Osteocyte (in vitro differentiated cells): Measurements from ENCODE around the gene ATOX1. TPM values are rescaled to one million over a fixed set of nuclear protein-coding genes. Genes with fewer than 3 reads are reported as not detected.
A peak's percentile ranks its signal among the peaks of the same experiment; 100 is the strongest.

Experiments used
- DNase-seq: peaks from one replicate; pipeline ENCODE4 v3.0.0; 2021; ENCODE audit warnings: mixed read lengths; ENCODE audit not compliant: unreplicated experiment; ENCODE audit errors: extremely low spot score
- H3K27ac Mint-ChIP-seq: one replicate; pipeline ENCODE4 v1.8.0; 2021; ENCODE audit warnings: mild to moderate bottlenecking, mixed read lengths; ENCODE audit not compliant: unreplicated experiment
- H3K27me3 Mint-ChIP-seq: one replicate; pipeline ENCODE4 v1.8.0; 2021; ENCODE audit warnings: mixed read lengths; ENCODE audit not compliant: unreplicated experiment
- H3K36me3 Mint-ChIP-seq: one replicate; pipeline ENCODE4 v1.8.0; 2021; ENCODE audit warnings: mixed read lengths; ENCODE audit not compliant: unreplicated experiment
- H3K4me1 Mint-ChIP-seq: one replicate; pipeline ENCODE4 v1.8.0; 2021; ENCODE audit warnings: mixed read lengths; ENCODE audit not compliant: unreplicated experiment
- H3K4me3 Mint-ChIP-seq: one replicate; pipeline ENCODE4 v1.8.0; 2021; ENCODE audit warnings: mild to moderate bottlenecking, moderate library complexity, mixed read lengths; ENCODE audit not compliant: unreplicated experiment
- H3K9me3 Mint-ChIP-seq: one replicate; pipeline ENCODE4 v1.8.0; 2021; ENCODE audit warnings: mixed read lengths; ENCODE audit not compliant: unreplicated experiment
- total RNA-seq: library from RNA; stranded (reverse); gene quantifications from 2 replicates; pipeline ENCODE4 v1.2.1, GENCODE V29; 2021
- TF ChIP-seq, protein P1 (sequence below): fragments of 200-600 bp; sonication (generic); IDR thresholded peaks from 2 replicates; pipeline ENCODE4 v1.5.0; 2021; ENCODE audit warnings: antibody characterized with exemption, mild to moderate bottlenecking, moderate library complexity

The ATOX1 gene
- total RNA-seq, 1 donor from 2014 or later, result 104 TPM

DNA sequence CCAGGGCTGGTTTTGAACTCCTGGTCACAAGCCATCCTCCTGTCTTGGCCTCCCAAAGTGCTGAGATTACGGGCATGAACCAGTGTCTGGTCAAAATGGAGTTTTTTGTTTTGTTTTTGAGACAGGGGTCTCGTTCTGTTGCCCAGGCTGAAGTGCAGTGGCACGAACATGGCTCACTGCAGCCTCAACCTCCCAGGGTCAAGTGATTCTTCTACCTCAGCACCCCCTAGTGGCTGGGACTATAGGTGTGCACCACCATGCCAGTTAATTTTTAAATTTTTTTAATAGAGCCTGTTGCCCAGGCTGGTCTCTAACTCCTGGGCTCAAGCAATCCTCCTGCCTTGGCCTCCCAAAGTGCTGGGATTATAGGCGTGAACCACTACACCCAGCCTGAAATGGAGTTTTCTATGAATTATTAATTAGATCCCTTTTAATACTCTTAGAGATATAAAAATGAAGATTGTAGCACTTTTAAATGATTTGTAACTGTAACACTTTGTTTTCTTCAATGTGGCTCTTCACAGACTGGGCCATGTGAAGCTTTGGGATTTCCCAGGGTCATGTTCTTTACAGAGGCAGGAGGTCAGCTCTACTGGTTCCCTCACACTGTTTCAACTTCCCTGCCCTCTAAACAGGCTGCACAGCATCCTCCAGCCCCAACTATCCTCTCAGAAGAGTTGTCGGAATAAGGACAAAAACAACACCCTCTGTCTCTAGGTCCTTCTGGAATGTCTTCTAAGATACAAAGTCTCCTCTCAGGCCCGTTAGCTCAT, 39.0 kb downstream of the ATOX1 start:
- H3K9me3 Mint-ChIP-seq, result no peaks in the 10 kb centered on the region
- peaks cover 18% of the 10 kb centered on the region for H3K4me1 Mint-ChIP-seq
- H3K27me3 Mint-ChIP-seq, result no peaks in the 10 kb centered on the region
- H3K27ac Mint-ChIP-seq, result no peak overlapping the region
- H3K36me3 Mint-ChIP-seq, result no peaks in the 10 kb centered on the region
- no peak for DNase-seq
- H3K4me3 Mint-ChIP-seq, result no peak overlapping the region
- TF ChIP-seq, protein P1, sequence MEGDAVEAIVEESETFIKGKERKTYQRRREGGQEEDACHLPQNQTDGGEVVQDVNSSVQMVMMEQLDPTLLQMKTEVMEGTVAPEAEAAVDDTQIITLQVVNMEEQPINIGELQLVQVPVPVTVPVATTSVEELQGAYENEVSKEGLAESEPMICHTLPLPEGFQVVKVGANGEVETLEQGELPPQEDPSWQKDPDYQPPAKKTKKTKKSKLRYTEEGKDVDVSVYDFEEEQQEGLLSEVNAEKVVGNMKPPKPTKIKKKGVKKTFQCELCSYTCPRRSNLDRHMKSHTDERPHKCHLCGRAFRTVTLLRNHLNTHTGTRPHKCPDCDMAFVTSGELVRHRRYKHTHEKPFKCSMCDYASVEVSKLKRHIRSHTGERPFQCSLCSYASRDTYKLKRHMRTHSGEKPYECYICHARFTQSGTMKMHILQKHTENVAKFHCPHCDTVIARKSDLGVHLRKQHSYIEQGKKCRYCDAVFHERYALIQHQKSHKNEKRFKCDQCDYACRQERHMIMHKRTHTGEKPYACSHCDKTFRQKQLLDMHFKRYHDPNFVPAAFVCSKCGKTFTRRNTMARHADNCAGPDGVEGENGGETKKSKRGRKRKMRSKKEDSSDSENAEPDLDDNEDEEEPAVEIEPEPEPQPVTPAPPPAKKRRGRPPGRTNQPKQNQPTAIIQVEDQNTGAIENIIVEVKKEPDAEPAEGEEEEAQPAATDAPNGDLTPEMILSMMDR, result peak; percentile 59

DNA sequence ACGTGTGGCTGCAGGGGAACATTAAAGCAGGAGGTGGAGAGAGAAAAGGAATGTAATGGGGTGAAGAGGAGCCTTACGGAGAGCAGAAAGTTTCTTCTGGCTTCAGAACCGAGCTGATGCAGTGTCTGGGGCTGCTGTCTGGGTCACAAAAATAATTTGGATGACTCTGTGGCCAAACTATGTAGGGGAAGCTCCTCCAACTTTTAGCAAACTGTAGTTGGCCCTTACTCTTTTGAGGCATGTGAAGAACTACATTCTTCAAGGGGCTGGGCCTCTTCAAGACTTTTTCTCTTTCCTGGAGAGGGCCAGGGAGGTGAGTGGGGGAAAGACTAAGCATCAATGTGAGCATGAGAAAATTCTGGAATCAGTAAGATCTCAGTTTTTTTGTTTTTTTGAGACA, 39.8 kb downstream of the ATOX1 start:
- Mint-ChIP-seq H3K4me1 (peaks cover 18% of the 10 kb centered on the region), H3K4me3 (no peak overlapping the region), H3K36me3 (no peaks in the 10 kb centered on the region), H3K9me3 (no peaks in the 10 kb centered on the region), H3K27ac (peak overlapping the region; percentile 33), H3K27me3 (no peaks in the 10 kb centered on the region)
- TF ChIP-seq, protein P1, result no peak
- DNase-seq, result no peak

DNA sequence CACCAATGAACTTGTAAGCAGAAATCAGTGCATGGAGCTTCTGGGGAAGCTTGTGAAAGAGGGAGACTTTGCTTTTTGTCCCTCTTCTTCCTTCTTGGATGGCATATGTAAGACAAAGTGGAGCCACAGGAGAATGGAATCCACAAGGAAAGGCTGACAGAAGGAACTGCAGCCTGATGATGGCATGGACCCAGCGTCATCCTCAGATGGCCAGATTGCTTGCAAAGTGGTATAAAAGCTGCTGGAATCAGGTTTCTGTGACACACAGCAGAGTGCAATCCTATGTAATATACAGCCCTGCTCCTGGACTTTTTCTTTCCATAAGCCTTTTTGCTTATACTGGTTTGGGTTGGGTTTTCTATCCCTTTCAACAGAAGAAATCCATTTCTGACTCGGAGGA, 40.3 kb downstream of the ATOX1 start:
- no peak overlapping the region for H3K4me3 Mint-ChIP-seq
- H3K36me3 Mint-ChIP-seq, result no peaks in the 10 kb centered on the region
- no peaks in the 10 kb centered on the region for H3K27me3 Mint-ChIP-seq

DNA sequence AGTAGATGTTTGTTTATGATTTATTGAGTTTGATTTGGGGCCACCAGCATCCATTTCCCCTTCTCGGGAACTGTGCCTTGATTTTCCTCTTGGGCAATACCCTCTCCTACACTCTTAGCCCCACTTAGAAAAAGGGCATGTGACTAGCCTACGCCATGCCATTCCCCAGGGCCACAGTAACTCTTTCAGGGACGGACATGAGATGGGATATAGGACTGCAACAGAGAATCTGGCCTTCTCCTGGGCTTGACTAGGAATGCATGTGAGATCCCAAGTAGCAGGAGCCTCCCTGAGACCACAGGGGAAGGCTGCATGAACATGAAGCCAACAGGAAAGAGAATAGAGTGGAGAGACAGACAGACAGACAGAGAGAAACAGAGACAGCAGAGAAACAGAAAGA, 41.0 kb downstream of the ATOX1 start:
- no peaks in the 10 kb centered on the region for H3K27me3 Mint-ChIP-seq
- no peaks in the 10 kb centered on the region for H3K9me3 Mint-ChIP-seq
- peaks cover 18% of the 10 kb centered on the region for H3K4me1 Mint-ChIP-seq
- DNase-seq, result no peak
- TF ChIP-seq, protein P1, result no peak
- peak overlapping the region; percentile 16 for H3K27ac Mint-ChIP-seq
- no peak overlapping the region for H3K4me3 Mint-ChIP-seq
- H3K36me3 Mint-ChIP-seq, result no peaks in the 10 kb centered on the region

More for the DNA sequence above, 40.3 kb downstream of the ATOX1 start:
- TF ChIP-seq, protein P1, result no peak
- no peaks in the 10 kb centered on the region for H3K9me3 Mint-ChIP-seq
- H3K27ac Mint-ChIP-seq, result peak overlapping the region; percentile 33
- H3K4me1 Mint-ChIP-seq, result peaks cover 18% of the 10 kb centered on the region
- no peak for DNase-seq

DNA sequence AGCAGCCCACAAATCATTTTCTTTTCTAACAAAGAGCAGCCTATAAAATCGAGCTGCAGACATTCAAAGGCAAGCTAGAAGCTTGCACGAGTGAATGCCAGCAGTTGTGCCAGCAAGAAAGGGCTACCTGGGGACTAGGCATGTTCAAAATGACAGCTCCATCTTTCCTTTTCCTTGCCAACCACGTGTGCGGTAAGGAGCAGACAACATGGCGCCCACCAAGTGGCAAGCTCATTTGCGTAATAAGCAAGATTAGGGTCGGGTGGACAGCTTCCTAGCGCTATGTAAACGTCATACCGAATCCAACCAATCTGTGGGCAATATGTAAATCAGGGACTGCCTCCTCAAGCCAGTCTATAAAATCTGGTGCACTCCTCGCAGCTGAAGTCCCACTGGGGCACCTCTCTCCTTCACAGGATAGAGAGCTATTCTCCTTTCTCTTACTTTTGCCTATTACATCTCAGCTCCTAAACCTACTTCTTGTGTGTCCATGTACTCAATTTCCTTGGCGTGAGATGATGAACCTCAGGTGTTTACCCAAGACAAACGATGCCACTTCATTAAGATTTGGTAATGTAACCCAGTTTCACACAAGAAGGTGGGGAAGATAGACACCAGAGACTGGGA, 49.2 kb downstream of the ATOX1 start:
- TF ChIP-seq, protein P1, result no peak
- H3K27me3 Mint-ChIP-seq, result no peaks in the 10 kb centered on the region
- no peak for DNase-seq
- no peaks in the 10 kb centered on the region for H3K9me3 Mint-ChIP-seq
- H3K36me3 Mint-ChIP-seq, result no peaks in the 10 kb centered on the region
- H3K4me3 Mint-ChIP-seq, result no peak overlapping the region
- peaks cover 4% of the 10 kb centered on the region for H3K4me1 Mint-ChIP-seq
- no peak overlapping the region for H3K27ac Mint-ChIP-seq
